Thymus (tissue), 11 donors: ENCODE data around the gene SPIN2B. TPM values are rescaled to one million over a fixed set of nuclear protein-coding genes. Genes with fewer than 3 reads are reported as not detected.
"Not testable (repeated sequence)": the region's sequence is repeated elsewhere in the genome, so short reads cannot be mapped to it uniquely, and the experiment has no call there.

ENCODE experiments used
- DNase-seq, 9 donors: peaks; one replicate each; pipeline ENCODE4 v3.0.0-alpha.2; 2013; ENCODE audit warnings: low spot score in 9 of 9, low read depth in 6 of 9, missing footprints in 1 of 9
- H3K27ac ChIP-seq, 2 donors: one replicate each; pipeline ENCODE4 v1.5.1; 2013; ENCODE audit warnings: control low read depth in 1 of 2, low read depth in 1 of 2, low read length in 1 of 2, mild to moderate bottlenecking in 1 of 2, moderate library complexity in 1 of 2
- H3K27me3 ChIP-seq, 2 donors: one replicate each; pipeline ENCODE4 v1.5.1; 2013; ENCODE audit warnings: low read length in 1 of 2; ENCODE audit not compliant: control insufficient read depth in 2 of 2, insufficient read depth in 1 of 2
- H3K36me3 ChIP-seq, 2 donors: one replicate each; pipeline ENCODE4 v1.5.1; 2013; ENCODE audit warnings: low read length in 1 of 2, mild to moderate bottlenecking in 1 of 2, moderate library complexity in 1 of 2; ENCODE audit not compliant: control insufficient read depth in 2 of 2, insufficient read depth in 2 of 2
- H3K4me1 ChIP-seq, 2 donors: one replicate each; pipeline ENCODE4 v1.5.1; 2013; ENCODE audit warnings: low read length in 2 of 2; ENCODE audit not compliant: control insufficient read depth in 2 of 2, insufficient read depth in 2 of 2
- H3K4me3 ChIP-seq, 2 donors: one replicate each; pipeline ENCODE4 v1.5.1; 2013; ENCODE audit warnings: low read length in 2 of 2, control low read depth in 1 of 2, mild to moderate bottlenecking in 1 of 2
- H3K9me3 ChIP-seq, 2 donors: one replicate each; pipeline ENCODE4 v1.5.1; 2013; ENCODE audit warnings: low read length in 1 of 2, mild to moderate bottlenecking in 1 of 2; ENCODE audit not compliant: control insufficient read depth in 2 of 2, insufficient read depth in 1 of 2
- WGBS: extraction: QIAGEN DNeasy Blood & Tissue Kit; methylation state at CpG from one replicate; pipeline ENCODE4 v1.1.7; 2013; 5-methylcytosine and 5-hydroxymethylcytosine counted together
- polyA plus RNA-seq: library from polyadenylated mRNA; stranded (reverse); fragments of 200-250 nt; gene quantifications from one replicate; pipeline ENCODE4 v1.2.3, GENCODE V29; 2013
- total RNA-seq: library from RNA; stranded (reverse); fragments of 120-200 nt; gene quantifications from one replicate; pipeline ENCODE4 v1.2.4, GENCODE V29; 2013
- donor health status: healthy.

The SPIN2B gene
- total and polyA plus RNA-seq, 2 donors: 11.9 to 15.9 TPM

- no peaks in the 10 kb centered on the region for H3K36me3 ChIP-seq
- WGBS: 98% methylated on average over 3 of the region's 3 CpGs
- H3K4me1 ChIP-seq: no peaks in the 10 kb centered on the region
- no peaks in the 10 kb centered on the region for H3K27me3 ChIP-seq
- H3K27ac ChIP-seq: no peak overlapping the region
- no peak for DNase-seq
- H3K4me3 ChIP-seq: no peak overlapping the region
- H3K9me3 ChIP-seq: no peaks in the 10 kb centered on the region
These were observed 13.9 kb upstream of the SPIN2B start for GRCh38 chrX:57135287-57135686.

GRCh38 chrX:57134702-57135101, 13.4 kb upstream of the SPIN2B start:
- Histone ChIP-seq H3K4me1 (no peaks in the 10 kb centered on the region), H3K27me3 (no peaks in the 10 kb centered on the region), H3K36me3 (no peaks in the 10 kb centered on the region), H3K9me3 (no peaks in the 10 kb centered on the region), H3K27ac (no peak overlapping the region), H3K4me3 (no peak overlapping the region)
- 100% methylated on average over 3 of the region's 3 CpGs for WGBS
- DNase-seq: no peak

DNA sequence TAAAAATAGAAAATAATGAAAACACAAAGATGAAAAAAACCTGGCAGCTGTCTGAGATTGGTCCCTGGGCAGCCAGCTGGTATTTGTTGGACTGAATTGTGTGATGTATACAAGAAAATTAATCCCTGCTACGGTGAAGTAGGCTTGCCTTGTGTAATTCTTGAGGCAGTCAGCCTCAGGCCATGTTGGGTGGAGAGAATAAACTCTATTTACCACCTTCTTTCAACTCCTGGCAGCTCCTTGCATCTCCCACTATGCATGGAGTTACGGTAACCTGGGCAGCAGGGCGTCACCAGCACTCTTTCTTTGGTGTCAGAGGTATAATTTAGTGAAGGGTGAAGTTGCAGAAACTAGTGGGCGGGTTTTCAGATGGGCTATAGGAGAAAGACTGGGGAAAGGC, 12.4 kb upstream of the SPIN2B start:
- Histone ChIP-seq H3K4me3 (no peak overlapping the region), H3K9me3 (no peaks in the 10 kb centered on the region), H3K36me3 (no peaks in the 10 kb centered on the region), H3K4me1 (no peaks in the 10 kb centered on the region), H3K27ac (no peak overlapping the region), H3K27me3 (no peaks in the 10 kb centered on the region)
- DNase-seq: no peak
- WGBS: 98% methylated on average over 4 of the region's 4 CpGs

DNA sequence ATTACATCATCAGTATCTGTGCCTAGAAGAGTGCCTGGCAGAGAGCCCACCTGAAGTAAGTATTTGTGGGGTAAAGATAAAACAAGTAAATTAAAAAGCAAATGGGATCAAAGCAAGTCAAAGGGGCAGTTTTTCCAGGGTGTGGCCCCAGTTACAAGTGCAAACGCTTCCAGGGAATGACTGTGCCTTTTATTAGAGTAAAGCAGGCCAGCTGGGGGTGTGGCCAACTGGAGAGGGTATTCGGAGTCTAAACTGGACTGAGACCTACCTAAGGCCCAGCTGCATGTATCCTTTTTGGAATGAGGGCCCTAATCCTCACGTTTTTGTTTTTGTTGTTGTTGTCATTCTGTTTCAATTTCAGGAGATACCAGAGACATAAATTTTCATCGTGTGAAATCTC, 11.9 kb upstream of the SPIN2B start:
- H3K36me3 ChIP-seq, H3K4me1 ChIP-seq, H3K4me3 ChIP-seq, DNase-seq, H3K27me3 ChIP-seq, H3K9me3 ChIP-seq, H3K27ac ChIP-seq: not testable (repeated sequence)
- WGBS: 92% methylated on average over 4 of the region's 4 CpGs

DNA sequence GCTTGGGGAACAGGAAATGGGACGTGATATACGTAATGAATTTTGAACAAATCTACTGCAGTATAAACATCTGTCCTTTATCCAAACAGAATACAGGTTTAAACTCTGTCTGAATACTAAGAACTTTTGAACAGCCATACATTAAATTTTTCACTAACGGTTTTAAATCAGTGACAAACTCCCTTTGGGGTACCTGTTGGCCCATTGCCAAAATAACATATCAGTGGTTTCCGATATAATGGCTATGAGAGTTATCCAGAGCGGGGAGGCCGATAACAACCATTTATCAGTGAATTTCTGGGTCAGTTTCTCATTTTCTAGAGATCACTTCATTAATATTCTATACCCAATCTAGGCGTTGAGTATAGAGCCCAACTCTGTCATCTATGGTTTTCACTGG, 10.7 kb upstream of the SPIN2B start:
- no peak for DNase-seq
- Histone ChIP-seq H3K36me3 (no peaks in the 10 kb centered on the region), H3K27ac (no peak overlapping the region), H3K9me3 (no peaks in the 10 kb centered on the region), H3K27me3 (no peaks in the 10 kb centered on the region), H3K4me3 (no peak overlapping the region), H3K4me1 (no peaks in the 10 kb centered on the region)
- WGBS: 98% methylated on average over 7 of the region's 7 CpGs

DNA sequence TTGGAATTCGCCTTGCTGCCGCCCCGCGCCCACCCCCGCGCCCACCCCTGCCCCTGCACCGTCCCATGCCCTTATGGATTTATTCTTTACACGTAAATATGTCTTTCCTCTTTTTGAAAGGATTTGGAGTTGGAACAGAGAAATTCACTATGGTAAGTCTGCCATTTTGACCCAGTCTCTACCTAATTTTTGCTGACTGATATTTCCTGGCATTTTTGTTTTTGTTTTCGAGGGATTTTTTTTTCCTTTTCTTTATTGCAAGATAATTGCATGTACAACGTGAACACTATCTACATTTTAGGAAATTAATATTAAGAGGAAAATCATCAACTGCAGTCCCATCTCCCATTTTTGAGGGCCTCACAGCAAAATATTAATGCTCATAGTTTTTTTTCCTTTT, 468 bp upstream of the SPIN2B start:
- no peaks in the 10 kb centered on the region for H3K4me1 ChIP-seq
- peak overlapping the region; percentile 65 to 66 for H3K4me3 ChIP-seq
- H3K27ac ChIP-seq: no peak overlapping the region
- no peak for DNase-seq
- no peaks in the 10 kb centered on the region for H3K27me3 ChIP-seq
- no peaks in the 10 kb centered on the region for H3K9me3 ChIP-seq
- WGBS: under 1% methylated on average over 10 of the region's 10 CpGs
- H3K36me3 ChIP-seq: no peaks in the 10 kb centered on the region

- 6% methylated on average over 10 of the region's 12 CpGs for WGBS
- DNase-seq, H3K9me3 ChIP-seq, H3K27ac ChIP-seq, H3K36me3 ChIP-seq, H3K27me3 ChIP-seq, H3K4me1 ChIP-seq: not testable (repeated sequence)
- H3K4me3 ChIP-seq: peak overlapping the region; percentile 65 to 66
These were observed 658 bp downstream of the SPIN2B start for GRCh38 chrX:57120619-57121161.

DNA sequence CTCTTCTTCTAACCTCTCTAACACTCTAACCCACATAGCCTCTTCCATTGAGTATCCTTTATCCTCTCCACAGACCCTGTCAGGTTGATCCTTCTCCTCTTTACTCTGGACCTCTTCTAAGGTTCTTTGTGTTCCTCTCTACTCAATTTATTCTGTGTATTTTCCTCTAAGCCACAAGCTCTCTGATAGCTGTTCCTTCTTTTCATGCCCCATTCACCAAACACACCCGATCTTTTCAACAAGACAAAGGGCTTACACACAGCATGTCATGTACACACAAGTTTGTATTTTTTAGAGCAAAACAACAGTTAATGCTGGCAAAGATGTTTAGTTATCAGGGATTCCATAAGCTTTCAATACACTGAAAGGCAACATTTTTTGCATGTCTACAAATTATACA, 1.9 kb downstream of the SPIN2B start:
- Histone ChIP-seq H3K4me3 (no peak overlapping the region), H3K9me3 (no peaks in the 10 kb centered on the region), H3K4me1 (no peaks in the 10 kb centered on the region), H3K27ac (no peak overlapping the region), H3K36me3 (no peaks in the 10 kb centered on the region), H3K27me3 (no peaks in the 10 kb centered on the region)
- no peak for DNase-seq
- 100% methylated on average over 1 of the region's 1 CpG for WGBS

- not testable (repeated sequence) for H3K27ac ChIP-seq, DNase-seq, H3K36me3 ChIP-seq, H3K4me3 ChIP-seq, H3K9me3 ChIP-seq, H3K4me1 ChIP-seq, H3K27me3 ChIP-seq
- WGBS: 95% methylated on average over 4 of the region's 4 CpGs
These were observed 3.8 kb downstream of the SPIN2B start for GRCh38 chrX:57117566-57117965.

- WGBS: 100% methylated on average over 2 of the region's 2 CpGs
- Histone ChIP-seq H3K4me1 (no peaks in the 10 kb centered on the region), H3K36me3 (no peaks in the 10 kb centered on the region), H3K27ac (no peak overlapping the region), H3K9me3 (no peaks in the 10 kb centered on the region), H3K27me3 (no peaks in the 10 kb centered on the region), H3K4me3 (no peak overlapping the region)
- no peak for DNase-seq
These were observed 16.4 kb downstream of the SPIN2B start for GRCh38 chrX:57104921-57105398.
